ENCODE results near the gene WDR83. TPM values are rescaled to one million over a fixed set of nuclear protein-coding genes. Genes with fewer than 3 reads are reported as not detected.

Gene WDR83
- total and polyA plus RNA-seq, 2 experiments from 2014 or later, result 9.1 to 19.5 TPM

DNA sequence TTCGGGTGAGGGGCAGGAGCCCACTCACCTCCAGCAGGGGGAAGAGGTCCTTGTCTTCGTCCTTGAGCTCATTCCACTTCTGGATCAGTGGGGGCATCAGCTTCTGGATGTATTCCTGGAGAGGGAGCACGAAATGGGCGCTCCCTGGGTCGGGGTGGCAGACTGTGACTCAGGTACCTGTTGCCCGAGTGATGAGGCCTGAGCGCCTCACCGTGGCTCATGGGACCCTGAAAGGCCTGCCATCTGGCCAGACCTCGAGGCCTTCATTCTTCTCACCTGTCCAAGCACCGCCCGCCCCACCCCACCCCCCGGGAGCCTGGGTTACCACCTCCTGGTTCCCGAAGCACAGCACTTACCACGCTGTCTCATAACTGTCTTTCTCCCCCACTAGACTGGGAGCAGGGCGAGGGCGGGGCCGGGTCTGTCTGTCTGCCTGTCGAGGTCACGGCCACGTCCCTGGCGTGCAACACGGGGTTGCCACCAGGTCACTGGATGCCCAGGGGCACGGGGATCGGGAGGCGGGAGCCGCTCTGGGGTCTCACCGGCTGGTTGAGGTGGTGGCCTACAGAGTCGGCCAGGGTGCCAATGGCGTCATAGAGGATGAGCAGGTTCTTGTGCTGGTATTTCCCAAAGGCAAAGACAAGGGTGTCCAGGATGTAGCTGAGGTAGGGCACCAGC lies 39.2 kb downstream of the WDR83 start:
- Histone ChIP-seq H3K27ac (no peak overlapping the region), H2AFZ (no peak overlapping the region), H3K27me3 (no peaks in the 10 kb centered on the region), H4K20me1 (ENCODE audit: insufficient read depth, poor library complexity, severe bottlenecking) (no peaks in the 10 kb centered on the region), H3K9me2 (replicated peaks; ENCODE audit: insufficient read depth) (no peaks in the 10 kb centered on the region), H3K4me3 (no peak overlapping the region), H3K4me1 (ENCODE audit: insufficient read depth) (no peaks in the 10 kb centered on the region), H3K79me2 (peaks cover 5% of the 10 kb centered on the region), H3K36me3 (replicated peaks; ENCODE audit: insufficient read depth, low read depth) (no peaks in the 10 kb centered on the region), H3K4me2 (no peak overlapping the region), H3K9me3 (ENCODE audit: low read depth) (no peaks in the 10 kb centered on the region)
- TF ChIP-seq EZH2phosphoT487 (IDR thresholded peaks at IDR 0.05; ENCODE audit: low read depth, severe bottlenecking, unreplicated experiment), result no peak
- no peak for TF ChIP-seq EZH2 (IDR thresholded peaks at IDR 0.05; ENCODE audit: borderline replicate concordance)
- TF ChIP-seq, protein P1, sequence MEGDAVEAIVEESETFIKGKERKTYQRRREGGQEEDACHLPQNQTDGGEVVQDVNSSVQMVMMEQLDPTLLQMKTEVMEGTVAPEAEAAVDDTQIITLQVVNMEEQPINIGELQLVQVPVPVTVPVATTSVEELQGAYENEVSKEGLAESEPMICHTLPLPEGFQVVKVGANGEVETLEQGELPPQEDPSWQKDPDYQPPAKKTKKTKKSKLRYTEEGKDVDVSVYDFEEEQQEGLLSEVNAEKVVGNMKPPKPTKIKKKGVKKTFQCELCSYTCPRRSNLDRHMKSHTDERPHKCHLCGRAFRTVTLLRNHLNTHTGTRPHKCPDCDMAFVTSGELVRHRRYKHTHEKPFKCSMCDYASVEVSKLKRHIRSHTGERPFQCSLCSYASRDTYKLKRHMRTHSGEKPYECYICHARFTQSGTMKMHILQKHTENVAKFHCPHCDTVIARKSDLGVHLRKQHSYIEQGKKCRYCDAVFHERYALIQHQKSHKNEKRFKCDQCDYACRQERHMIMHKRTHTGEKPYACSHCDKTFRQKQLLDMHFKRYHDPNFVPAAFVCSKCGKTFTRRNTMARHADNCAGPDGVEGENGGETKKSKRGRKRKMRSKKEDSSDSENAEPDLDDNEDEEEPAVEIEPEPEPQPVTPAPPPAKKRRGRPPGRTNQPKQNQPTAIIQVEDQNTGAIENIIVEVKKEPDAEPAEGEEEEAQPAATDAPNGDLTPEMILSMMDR (IDR thresholded peaks at IDR 0.05; ENCODE audit: poor library complexity), result no peak
- WGBS (ENCODE audit: low lambda C conversion rate, missing lambda C conversion rate), result 96% methylated on average over 25 of the region's 29 CpGs
- DNase-seq (ENCODE audit: low spot score), result no peak

DNA sequence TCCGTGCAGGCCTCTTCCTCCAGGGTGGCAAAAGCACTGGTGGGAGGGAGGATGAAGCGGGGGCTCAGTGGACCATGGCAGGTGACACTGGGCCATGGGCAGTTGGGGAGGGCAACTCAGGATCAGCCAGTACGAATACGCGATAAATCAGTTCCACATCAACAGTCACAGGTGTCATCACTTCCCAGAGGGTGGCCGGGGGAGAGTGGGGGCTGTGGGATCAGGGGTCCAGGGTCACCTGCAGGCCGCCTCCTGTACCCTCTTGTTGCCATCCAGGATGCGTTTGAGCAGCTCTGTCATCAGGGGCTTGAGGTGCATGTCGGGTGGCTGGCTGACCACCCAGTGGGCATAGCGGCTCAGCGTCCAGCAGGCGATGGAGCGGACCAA lies 39.7 kb downstream of the WDR83 start:
- no peaks in the 10 kb centered on the region for H3K4me1 ChIP-seq (ENCODE audit: insufficient read depth)
- H3K9me2 ChIP-seq (replicated peaks; ENCODE audit: insufficient read depth), result no peaks in the 10 kb centered on the region
- H3K4me3 ChIP-seq, result no peak overlapping the region
- no peak overlapping the region for H3K4me2 ChIP-seq
- H3K27me3 ChIP-seq, result no peaks in the 10 kb centered on the region
- no peak for DNase-seq (ENCODE audit: low spot score)
- TF ChIP-seq, protein P1 (IDR thresholded peaks at IDR 0.05; ENCODE audit: poor library complexity), result no peak
- no peak for TF ChIP-seq EZH2phosphoT487 (IDR thresholded peaks at IDR 0.05; ENCODE audit: low read depth, severe bottlenecking, unreplicated experiment)
- TF ChIP-seq EZH2 (IDR thresholded peaks at IDR 0.05; ENCODE audit: borderline replicate concordance), result no peak
- WGBS (ENCODE audit: low lambda C conversion rate, missing lambda C conversion rate), result 97% methylated on average over 13 of the region's 13 CpGs
- H4K20me1 ChIP-seq (ENCODE audit: insufficient read depth, poor library complexity, severe bottlenecking), result no peaks in the 10 kb centered on the region
- H3K79me2 ChIP-seq, result peaks cover 5% of the 10 kb centered on the region
- no peaks in the 10 kb centered on the region for H3K9me3 ChIP-seq (ENCODE audit: low read depth)
- H3K36me3 ChIP-seq (replicated peaks; ENCODE audit: insufficient read depth, low read depth), result no peaks in the 10 kb centered on the region
- H2AFZ ChIP-seq, result no peak overlapping the region
- no peak overlapping the region for H3K27ac ChIP-seq

DNA sequence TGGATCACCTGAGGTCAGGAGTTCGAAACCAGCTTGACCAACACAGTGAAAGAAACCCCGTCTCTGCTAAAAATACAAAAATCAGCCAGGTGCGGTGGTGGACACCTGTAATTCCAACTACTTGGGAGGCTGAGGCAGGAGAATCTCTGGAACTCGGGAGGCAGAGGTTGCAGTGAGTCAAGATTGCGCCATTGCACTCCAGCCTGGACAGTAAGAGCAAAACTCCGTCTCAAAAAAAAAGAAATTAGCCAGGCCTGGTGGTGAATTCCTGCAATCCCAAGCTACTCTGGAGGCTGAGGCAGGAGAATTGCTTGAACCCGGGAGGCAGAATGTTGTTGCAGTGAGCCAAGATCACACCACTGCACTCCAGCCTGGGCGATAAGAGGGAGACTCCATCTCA lies 42.0 kb downstream of the WDR83 start:
- H3K4me1 ChIP-seq (ENCODE audit: insufficient read depth), result no peaks in the 10 kb centered on the region
- no peak overlapping the region for H3K4me2 ChIP-seq
- no peak for DNase-seq (ENCODE audit: low spot score)
- H4K20me1 ChIP-seq (ENCODE audit: insufficient read depth, poor library complexity, severe bottlenecking), result no peaks in the 10 kb centered on the region
- no peaks in the 10 kb centered on the region for H3K9me2 ChIP-seq (replicated peaks; ENCODE audit: insufficient read depth)
- no peaks in the 10 kb centered on the region for H3K27me3 ChIP-seq
- WGBS (ENCODE audit: low lambda C conversion rate, missing lambda C conversion rate), result over 99% methylated on average over 8 of the region's 8 CpGs
- H3K4me3 ChIP-seq, result no peak overlapping the region
- H3K27ac ChIP-seq, result no peak overlapping the region
- H2AFZ ChIP-seq, result no peak overlapping the region
- H3K9me3 ChIP-seq (ENCODE audit: low read depth), result no peaks in the 10 kb centered on the region
- H3K79me2 ChIP-seq, result peaks cover 8% of the 10 kb centered on the region
- no peaks in the 10 kb centered on the region for H3K36me3 ChIP-seq (replicated peaks; ENCODE audit: insufficient read depth, low read depth)
- TF ChIP-seq, protein P1 (IDR thresholded peaks at IDR 0.05; ENCODE audit: poor library complexity), result no peak
- TF ChIP-seq EZH2phosphoT487 (IDR thresholded peaks at IDR 0.05; ENCODE audit: low read depth, severe bottlenecking, unreplicated experiment), result no peak
- no peak for TF ChIP-seq EZH2 (IDR thresholded peaks at IDR 0.05; ENCODE audit: borderline replicate concordance)

All from hepatocyte (in vitro differentiated cells).